ENCODE measurements around the gene IMPDH1. TPM values are rescaled to one million over a fixed set of nuclear protein-coding genes. Genes with fewer than 3 reads are reported as not detected.

The IMPDH1 gene
- total and polyA plus RNA-seq, 7 donors, result 16.6 to 39.7 (median 26.0) TPM

GRCh38 chr7:128381161-128381821 lies 28.5 kb downstream of the IMPDH1 start:
- intact Hi-C loops (cut with DNase I), result no loop called here
- no peak overlapping the region for H3K4me3 ChIP-seq
- no peaks in the 10 kb centered on the region for H3K27me3 ChIP-seq
- TF ChIP-seq CTCF (IDR thresholded peaks at IDR 0.05) (no peak), POLR2AphosphoS5 (IDR thresholded peaks at IDR 0.05) (no peak), EP300 (IDR thresholded peaks at IDR 0.05) (no peak), POLR2A (IDR thresholded peaks at IDR 0.05) (no peak)
- no peaks in the 10 kb centered on the region for H3K36me3 ChIP-seq
- no peak overlapping the region for H3K27ac ChIP-seq
- H3K4me1 ChIP-seq, result no peaks in the 10 kb centered on the region
- WGBS, 2 donors, result 66 to 71% methylated on average over 19 of the region's 19 CpGs
- no peak for DNase-seq
- no peaks in the 10 kb centered on the region for H3K9me3 ChIP-seq

GRCh38 chr7:128380483-128381106 lies 29.2 kb downstream of the IMPDH1 start:
- 87 to 92% methylated on average over 3 of the region's 3 CpGs for WGBS, 2 donors
- TF ChIP-seq CTCF (IDR thresholded peaks at IDR 0.05) (no peak), POLR2AphosphoS5 (IDR thresholded peaks at IDR 0.05) (no peak), EP300 (IDR thresholded peaks at IDR 0.05) (no peak), POLR2A (IDR thresholded peaks at IDR 0.05) (no peak)
- intact Hi-C loops (cut with DNase I), result no loop called here
- Histone ChIP-seq H3K4me1 (no peaks in the 10 kb centered on the region), H3K9me3 (no peaks in the 10 kb centered on the region), H3K27me3 (no peaks in the 10 kb centered on the region), H3K27ac (no peak overlapping the region), H3K36me3 (no peaks in the 10 kb centered on the region), H3K4me3 (no peak overlapping the region)
- DNase-seq, result no peak

- DNase-seq, result no peak
- no peaks in the 10 kb centered on the region for H3K27me3 ChIP-seq
- no peak for TF ChIP-seq POLR2AphosphoS5 (IDR thresholded peaks at IDR 0.05)
- TF ChIP-seq CTCF (IDR thresholded peaks at IDR 0.05), result no peak
- H3K4me1 ChIP-seq, result no peaks in the 10 kb centered on the region
- H3K9me3 ChIP-seq, result no peaks in the 10 kb centered on the region
- no peak overlapping the region for H3K27ac ChIP-seq
- intact Hi-C loops (cut with DNase I), result no loop called here
- no peak overlapping the region for H3K4me3 ChIP-seq
- WGBS, 2 donors, result 88 to 92% methylated on average over 6 of the region's 6 CpGs
- no peaks in the 10 kb centered on the region for H3K36me3 ChIP-seq
These were observed 29.8 kb downstream of the IMPDH1 start for GRCh38 chr7:128379900-128380479.

GRCh38 chr7:128378637-128379036 lies 31.1 kb downstream of the IMPDH1 start:
- no peaks in the 10 kb centered on the region for H3K4me1 ChIP-seq
- 42 to 56% methylated on average over 2 of the region's 2 CpGs for WGBS, 2 donors
- DNase-seq, result no peak
- no peak overlapping the region for H3K27ac ChIP-seq
- H3K9me3 ChIP-seq, result no peaks in the 10 kb centered on the region
- H3K27me3 ChIP-seq, result no peaks in the 10 kb centered on the region
- intact Hi-C loops (cut with DNase I), result no loop called here
- no peaks in the 10 kb centered on the region for H3K36me3 ChIP-seq
- no peak overlapping the region for H3K4me3 ChIP-seq
- TF ChIP-seq EP300 (IDR thresholded peaks at IDR 0.05) (no peak), POLR2A (IDR thresholded peaks at IDR 0.05) (no peak), CTCF (IDR thresholded peaks at IDR 0.05) (no peak), POLR2AphosphoS5 (IDR thresholded peaks at IDR 0.05) (no peak)

Data from sigmoid colon (tissue), 7 donors.